NCI-H2196 treated with DMSO at 0.1 percent for 48 hours (cell line): ENCODE results near the gene CD7.

Experiments
- DNase-seq: peaks from one replicate; lab custom pipeline; 2025; ENCODE audit not compliant: unreplicated experiment; lab: John Stamatoyannopoulos, UW

Gene CD7

GRCh38 chr17:82315703-82316358 lies 1.6 kb downstream of the CD7 start:
- DNase-seq: no peak

- no peak for DNase-seq
These were observed 2.4 kb downstream of the CD7 start for GRCh38 chr17:82314727-82315605.

GRCh38 chr17:82314012-82314726 lies 3.2 kb downstream of the CD7 start:
- no peak for DNase-seq

GRCh38 chr17:82313195-82314011 lies 4.0 kb downstream of the CD7 start:
- DNase-seq: no peak

GRCh38 chr17:82311971-82312370 lies 5.4 kb downstream of the CD7 start:
- DNase-seq: no peak

- no peak for DNase-seq
These were observed 6.5 kb downstream of the CD7 start for GRCh38 chr17:82310877-82311276.

GRCh38 chr17:82309656-82310570 lies 7.5 kb downstream of the CD7 start:
- no peak for DNase-seq

- no peak for DNase-seq
These were observed 11.6 kb downstream of the CD7 start for GRCh38 chr17:82305727-82306300.

GRCh38 chr17:82304826-82305726 lies 12.3 kb downstream of the CD7 start:
- no peak for DNase-seq

GRCh38 chr17:82303944-82304808 lies 13.2 kb downstream of the CD7 start:
- no peak for DNase-seq

- DNase-seq: no peak
These were observed 14.1 kb downstream of the CD7 start for GRCh38 chr17:82302991-82303943.

GRCh38 chr17:82302568-82302963 lies 14.8 kb downstream of the CD7 start:
- no peak for DNase-seq

- no peak for DNase-seq
These were observed 15.4 kb downstream of the CD7 start for GRCh38 chr17:82301916-82302567.

GRCh38 chr17:82301300-82301915 lies 16.0 kb downstream of the CD7 start:
- DNase-seq: no peak

GRCh38 chr17:82300707-82301270 lies 16.6 kb downstream of the CD7 start:
- no peak for DNase-seq
